Fibroblast of the aortic adventitia (primary cell): ENCODE data around the gene BCDIN3D. TPM values are rescaled to one million over a fixed set of nuclear protein-coding genes. Genes with fewer than 3 reads are reported as not detected.

ENCODE experiments used
- DNase-seq: peaks from one replicate; pipeline ENCODE4 v3.0.0-alpha.2; 2010; ENCODE audit warnings: low read depth
- H3K4me3 ChIP-seq: 2 replicates; pipeline ENCODE4 v1.5.1; 2011; ENCODE audit warnings: low read depth, mild to moderate bottlenecking, control low read depth, low read length, moderate library complexity
- total RNA-seq: library from RNA; depleted of rRNA; stranded (reverse); fragments of >200 nt; gene quantifications from 2 replicates; pipeline ENCODE4 v1.2.3, GENCODE V29; 2012; ENCODE audit warnings: low replicate concordance
- TF ChIP-seq, protein P1 (sequence below): IDR thresholded peaks from 2 replicates; pipeline ENCODE4 v1.5.1; 2011; ENCODE audit warnings: mild to moderate bottlenecking, low read length, control low read depth, inconsistent platforms; ENCODE audit not compliant: insufficient read depth

The BCDIN3D gene
- total RNA-seq, 1 donor: 4.5 TPM

GRCh38 chr12:49809381-49809905 lies 33.5 kb downstream of the BCDIN3D start:
- TF ChIP-seq, protein P1, sequence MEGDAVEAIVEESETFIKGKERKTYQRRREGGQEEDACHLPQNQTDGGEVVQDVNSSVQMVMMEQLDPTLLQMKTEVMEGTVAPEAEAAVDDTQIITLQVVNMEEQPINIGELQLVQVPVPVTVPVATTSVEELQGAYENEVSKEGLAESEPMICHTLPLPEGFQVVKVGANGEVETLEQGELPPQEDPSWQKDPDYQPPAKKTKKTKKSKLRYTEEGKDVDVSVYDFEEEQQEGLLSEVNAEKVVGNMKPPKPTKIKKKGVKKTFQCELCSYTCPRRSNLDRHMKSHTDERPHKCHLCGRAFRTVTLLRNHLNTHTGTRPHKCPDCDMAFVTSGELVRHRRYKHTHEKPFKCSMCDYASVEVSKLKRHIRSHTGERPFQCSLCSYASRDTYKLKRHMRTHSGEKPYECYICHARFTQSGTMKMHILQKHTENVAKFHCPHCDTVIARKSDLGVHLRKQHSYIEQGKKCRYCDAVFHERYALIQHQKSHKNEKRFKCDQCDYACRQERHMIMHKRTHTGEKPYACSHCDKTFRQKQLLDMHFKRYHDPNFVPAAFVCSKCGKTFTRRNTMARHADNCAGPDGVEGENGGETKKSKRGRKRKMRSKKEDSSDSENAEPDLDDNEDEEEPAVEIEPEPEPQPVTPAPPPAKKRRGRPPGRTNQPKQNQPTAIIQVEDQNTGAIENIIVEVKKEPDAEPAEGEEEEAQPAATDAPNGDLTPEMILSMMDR: no peak
- DNase-seq: peak; percentile 27
- no peak overlapping the region for H3K4me3 ChIP-seq

DNA sequence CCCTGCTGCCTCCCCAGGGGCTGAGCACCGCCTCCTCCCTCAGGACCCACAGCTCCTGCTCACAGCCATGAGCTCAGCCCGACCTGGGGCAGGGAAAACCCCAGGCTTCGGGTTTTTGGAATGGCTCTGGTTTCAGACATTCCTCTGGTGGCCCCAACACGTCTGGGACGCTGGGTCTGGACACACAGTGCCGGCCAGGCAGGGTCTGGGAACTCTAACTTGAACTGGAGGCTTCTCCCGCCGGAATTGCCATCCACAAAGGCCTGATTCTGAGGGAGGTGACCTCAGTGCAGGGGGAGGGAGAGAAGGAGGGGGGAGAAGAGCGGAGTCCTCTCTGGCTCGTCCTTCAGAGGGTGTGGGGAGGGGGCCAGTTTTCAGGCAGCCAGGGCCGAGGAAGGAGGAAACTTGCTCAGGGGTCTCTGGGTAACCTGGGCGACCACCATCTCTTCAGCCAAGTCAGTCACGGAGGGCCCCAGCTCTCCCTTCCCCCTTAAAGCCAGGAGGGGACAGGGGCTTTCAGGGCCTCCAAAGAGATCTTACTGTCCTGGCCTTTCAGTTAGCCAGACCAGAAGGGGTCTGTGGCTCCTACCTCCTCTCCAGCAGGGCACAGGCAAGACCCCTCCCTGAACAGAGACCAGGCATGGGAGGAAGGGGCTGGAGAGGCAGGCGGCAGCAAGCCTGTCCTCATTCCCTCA lies 34.1 kb downstream of the BCDIN3D start:
- TF ChIP-seq, protein P1: no peak
- H3K4me3 ChIP-seq: no peak overlapping the region
- DNase-seq: no peak

DNA sequence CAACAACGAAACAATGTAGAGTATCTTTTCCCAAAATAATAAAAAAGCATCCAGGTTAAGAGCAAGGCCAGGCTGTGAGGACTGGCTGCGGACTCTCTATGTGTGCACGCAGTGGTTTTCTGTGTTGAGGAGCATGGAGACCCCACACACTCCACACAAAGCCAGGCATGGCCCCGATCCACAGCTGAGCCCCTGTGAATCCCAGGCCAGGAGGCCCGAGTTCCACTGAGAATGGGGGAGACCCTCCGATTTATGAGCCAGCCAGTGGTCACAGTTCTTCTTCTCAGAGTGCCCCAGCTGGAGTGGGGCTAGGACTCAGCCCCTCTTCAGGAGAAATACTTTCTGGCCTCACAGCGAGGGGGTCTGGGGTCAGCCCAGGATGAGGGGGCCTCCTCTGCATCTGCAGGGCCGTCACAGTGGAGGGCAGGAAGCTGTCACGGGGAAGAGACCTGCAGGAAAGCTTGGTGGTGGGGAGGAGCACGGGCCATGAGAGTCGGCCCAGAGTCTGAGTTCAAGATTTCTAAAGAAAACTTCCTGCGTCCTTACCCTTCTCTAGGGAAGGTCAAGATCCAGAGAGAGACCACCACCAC lies 34.8 kb downstream of the BCDIN3D start:
- TF ChIP-seq, protein P1: no peak
- no peak for DNase-seq
- no peak overlapping the region for H3K4me3 ChIP-seq

DNA sequence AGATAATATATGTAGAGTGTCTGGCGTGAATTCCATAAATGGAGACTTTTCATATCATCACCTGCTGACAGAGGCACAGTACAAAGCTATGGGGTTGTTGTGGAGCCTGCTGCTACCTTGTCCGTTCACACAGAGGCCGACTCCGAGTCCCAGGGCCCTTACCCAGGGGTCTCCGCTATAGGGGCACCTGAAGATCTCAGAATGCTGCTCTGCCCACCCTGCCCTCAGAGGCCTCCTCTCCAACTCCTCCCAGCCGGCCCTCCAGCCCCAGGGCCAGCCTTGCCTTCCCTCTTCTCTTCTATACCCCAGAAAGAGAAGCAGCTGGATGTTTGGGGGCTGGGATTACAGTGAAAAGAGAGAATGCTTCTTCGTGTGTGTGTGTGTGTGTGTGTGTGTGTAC lies 36.0 kb downstream of the BCDIN3D start:
- no peak for DNase-seq
- TF ChIP-seq, protein P1: no peak
- no peak overlapping the region for H3K4me3 ChIP-seq

GRCh38 chr12:49806321-49806813 lies 36.5 kb downstream of the BCDIN3D start:
- no peak for DNase-seq
- TF ChIP-seq, protein P1: no peak
- H3K4me3 ChIP-seq: no peak overlapping the region

GRCh38 chr12:49805409-49805808 lies 37.5 kb downstream of the BCDIN3D start:
- TF ChIP-seq, protein P1: no peak
- DNase-seq: no peak
- no peak overlapping the region for H3K4me3 ChIP-seq
